Psoas muscle (tissue), 8 donors: ENCODE data around the gene LRRC8B. TPM values are rescaled to one million over a fixed set of nuclear protein-coding genes. Genes with fewer than 3 reads are reported as not detected.

Experiments used
- ATAC-seq, 4 donors: fragments of 200-7000 bp; cut with Tn5 transposase; one replicate each; pipeline ENCODE4 v1.9.1; 2020; ENCODE audit warnings: moderate library complexity in 3 of 4, mild to moderate bottlenecking in 2 of 4
- DNase-seq, 2 donors: peaks; one replicate each; pipeline ENCODE4 v3.0.0-alpha.2; 2020
- H3K27ac ChIP-seq: fragments of 200-600 bp; one replicate; pipeline ENCODE4 v1.8.0; 2022
- H3K27me3 ChIP-seq, 3 donors: fragments of 200-600 bp in 1 of 3; one replicate each; pipeline versions ENCODE4 v1.6.1 to v1.8.0; 2013 to 2022; ENCODE audit warnings: low read length in 2 of 3, mild to moderate bottlenecking in 2 of 3, moderate library complexity in 1 of 3; ENCODE audit not compliant: insufficient read depth in 3 of 3
- H3K36me3 ChIP-seq, 2 donors: fragments of 200-600 bp in 1 of 2; one replicate each; pipeline versions ENCODE4 v1.6.1 to v1.8.0; 2013 to 2022; ENCODE audit warnings: low read depth in 1 of 2, mild to moderate bottlenecking in 1 of 2, moderate library complexity in 1 of 2; ENCODE audit not compliant: insufficient read depth in 1 of 2
- H3K4me1 ChIP-seq: fragments of 200-600 bp; one replicate; pipeline ENCODE4 v1.8.0; 2022
- H3K4me3 ChIP-seq: fragments of 200-600 bp; one replicate; pipeline ENCODE4 v1.8.0; 2022; ENCODE audit warnings: mild to moderate bottlenecking
- H3K9me3 ChIP-seq: fragments of 200-600 bp; one replicate; pipeline ENCODE4 v1.8.0; 2022
- CTCF ChIP-seq: fragments of 200-600 bp; IDR thresholded peaks from one replicate; pipeline ENCODE4 v1.8.0; 2022; ENCODE audit warnings: antibody characterized with exemption
- WGBS, 3 donors: extraction: QIAGEN DNeasy Blood & Tissue Kit; methylation state at CpG; one replicate each; pipeline versions ENCODE4 v1.1.6 to v1.1.7; 2013; 5-methylcytosine and 5-hydroxymethylcytosine counted together
- intact Hi-C, 2 donors: fragments of 100-400 bp; cut with DNase I; formaldehyde crosslinking; loops; one replicate each; pipeline versions ENCODE4 v1.11.0 to v1.14.2; 2022
- polyA plus RNA-seq, 3 donors: library from polyadenylated mRNA; stranded (reverse); fragments of 200-250 nt; gene quantifications; one replicate each; pipeline ENCODE4 v1.2.3, GENCODE V29; 2013
- total RNA-seq, 4 donors: library from RNA; stranded (reverse); fragmentation: NEBNext Ultra II Directional in 2 of 4; extraction: Animal tissue kit (Norgen Biotek cat#: 25700) in 2 of 4; gene quantifications; one replicate each; pipeline versions ENCODE4 v1.2.1 to v1.2.4, GENCODE V29; 2021 to 2023
- donor health status: healthy with polysubstance abuse.
- donor health status: DM: no; HTN: no; CAD: no; lungs with moderate emphysema.
- donor health status: Bipolar disorder and iron deficiency.
- donor health status: healthy.
- donor health status: DM: yes; HTN: yes; CAD: no.
- donor health status: DM: no; HTN: no; CAD: no.
- donor health status: DM: no; HTN: no; CAD: no.
- donor health status: DM: yes; HTN: yes; CAD: no.

Gene LRRC8B
- total and polyA plus RNA-seq, 7 donors = 2.7 to 21.6 (median 10.3) TPM

DNA sequence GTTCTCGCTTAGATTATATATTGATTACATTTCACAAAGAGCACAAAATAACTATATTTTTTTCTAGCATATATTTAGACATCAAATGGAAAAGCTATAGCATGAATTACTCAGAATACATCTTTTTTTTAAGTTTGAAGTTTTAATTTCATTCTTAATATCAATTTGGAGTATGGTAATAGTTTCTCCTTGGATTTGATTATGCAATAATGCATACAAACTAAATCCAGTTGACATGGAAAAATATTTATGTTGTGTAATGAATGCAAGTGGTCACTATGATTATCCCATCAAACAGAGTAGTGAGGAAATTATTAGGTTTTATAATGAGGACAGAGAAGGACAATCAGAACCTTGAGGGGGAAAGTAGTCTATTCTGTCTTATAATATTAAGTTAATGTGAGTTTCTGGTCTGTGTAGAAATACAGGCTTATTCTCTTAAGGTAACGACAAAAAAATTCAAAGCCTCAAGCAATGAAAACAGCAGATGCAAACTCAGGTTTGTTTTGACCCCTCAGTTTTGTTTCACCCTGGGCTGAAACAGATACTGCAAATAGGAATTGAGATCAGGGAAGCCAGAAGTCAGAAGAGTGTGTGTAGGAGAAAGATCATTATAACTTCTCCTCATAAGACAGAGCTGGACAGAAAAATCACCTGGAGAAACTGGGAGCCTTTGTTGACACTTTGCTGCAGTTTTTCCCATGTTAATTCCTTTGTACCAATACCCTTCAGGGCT is 23.7 kb downstream of the LRRC8B start:
- intact Hi-C loops = no loop called here

GRCh38 chr1:89550995-89551394 is 26.4 kb downstream of the LRRC8B start:
- WGBS, 3 donors = 88 to 89% (median 88%) methylated on average over 5 of the region's 5 CpGs
- H3K4me1 ChIP-seq = peaks cover 63% of the 10 kb centered on the region

More for the DNA sequence above, 23.7 kb downstream of the LRRC8B start:
- ATAC-seq = no peak
- H3K36me3 ChIP-seq = peaks cover 0 to 8% of the 10 kb centered on the region in 2 donors
- DNase-seq = no peak
- H3K9me3 ChIP-seq = no peaks in the 10 kb centered on the region
- H3K4me3 ChIP-seq = no peak overlapping the region
- no peak for TF ChIP-seq CTCF
- H3K27ac ChIP-seq = peak overlapping the region; percentile 78
- WGBS, 3 donors = 88 to 95% (median 92%) methylated on average over 2 of the region's 2 CpGs
- peaks cover 67% of the 10 kb centered on the region for H3K4me1 ChIP-seq
- no peaks in the 10 kb centered on the region for H3K27me3 ChIP-seq

DNA sequence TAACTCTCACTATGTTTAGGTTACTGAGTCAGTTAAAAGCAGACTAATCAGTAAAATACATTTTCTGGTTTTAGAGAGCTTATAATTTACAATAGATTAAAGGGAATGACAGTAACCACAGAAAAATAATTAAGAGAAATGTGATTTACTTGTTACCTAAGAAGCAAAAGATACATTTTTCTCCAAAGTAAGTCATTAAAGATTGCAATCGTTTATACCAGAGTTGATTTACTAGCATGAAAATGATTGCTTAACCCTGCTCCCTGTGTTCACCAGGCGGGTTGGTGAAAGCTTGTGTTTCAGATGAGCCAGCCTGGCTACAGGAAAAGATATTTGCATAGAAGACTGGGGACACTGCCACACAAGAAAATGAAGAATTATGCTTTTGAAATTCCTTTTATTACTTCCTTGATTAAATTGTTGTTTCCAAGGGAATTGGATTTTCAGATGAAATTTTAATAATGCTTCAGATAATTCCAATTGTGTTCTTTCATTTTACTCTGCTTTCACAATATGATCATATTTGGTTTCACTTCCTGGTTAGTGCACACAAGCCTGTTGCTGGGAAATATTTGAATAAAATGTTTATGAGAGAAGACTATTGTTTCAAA is 27.9 kb downstream of the LRRC8B start:
- 8 to 14% (median 10%) methylated on average over 2 of the region's 2 CpGs for WGBS, 3 donors
- no peaks in the 10 kb centered on the region for H3K9me3 ChIP-seq
- intact Hi-C loops = no loop called here
- TF ChIP-seq CTCF = no peak
- peak overlapping the region; percentile 53 for H3K27ac ChIP-seq
- no peaks in the 10 kb centered on the region for H3K27me3 ChIP-seq
- peak; percentile 56 to 77 (median 66) for ATAC-seq
- no peak for DNase-seq
- H3K4me3 ChIP-seq = peak overlapping the region; percentile 5
- H3K36me3 ChIP-seq = peaks cover 0 to 8% of the 10 kb centered on the region in 2 donors
- peaks cover 49% of the 10 kb centered on the region for H3K4me1 ChIP-seq

More at GRCh38 chr1:89550995-89551394, 26.4 kb downstream of the LRRC8B start:
- H3K27me3 ChIP-seq = no peaks in the 10 kb centered on the region
- H3K9me3 ChIP-seq = no peaks in the 10 kb centered on the region
- DNase-seq = no peak
- no peak for ATAC-seq
- peaks cover 0 to 8% of the 10 kb centered on the region in 2 donors for H3K36me3 ChIP-seq
- TF ChIP-seq CTCF = no peak
- H3K27ac ChIP-seq = no peak overlapping the region
- H3K4me3 ChIP-seq = no peak overlapping the region
- intact Hi-C loops = no loop called here

- TF ChIP-seq CTCF = no peak
- peaks cover 0 to 9% of the 10 kb centered on the region in 2 donors for H3K36me3 ChIP-seq
- no peaks in the 10 kb centered on the region for H3K27me3 ChIP-seq
- H3K9me3 ChIP-seq = no peaks in the 10 kb centered on the region
- DNase-seq (no peak), ATAC-seq (peak in 1 of 4 donors; percentile 29)
- H3K27ac ChIP-seq = peak overlapping the region; percentile 53
- 93 to 96% (median 94%) methylated on average over 1 of the region's 1 CpG for WGBS, 3 donors
- intact Hi-C loops = no loop called here
- peaks cover 46% of the 10 kb centered on the region for H3K4me1 ChIP-seq
- peak overlapping the region; percentile 5 for H3K4me3 ChIP-seq
These were observed 28.5 kb downstream of the LRRC8B start for GRCh38 chr1:89553157-89553556.
